CD4-positive, alpha-beta T cell (primary cell): ENCODE measurements around the gene TPPP. TPM values are rescaled to one million over a fixed set of nuclear protein-coding genes. Genes with fewer than 3 reads are reported as not detected.

Experiments
- ATAC-seq: fragments of 200-7000 bp; cut with Tn5 transposase; one replicate; pipeline ENCODE4 v1.10.0; 2022; ENCODE audit warnings: mild to moderate bottlenecking; ENCODE audit not compliant: poor library complexity
- CTCF ChIA-PET: fragments of 350-600 bp; sonication (Branson Sonifier 250); formaldehyde crosslinking; loops from one replicate; lab custom pipeline; 2021; ENCODE audit warnings: antibody characterized with exemption, inconsistent platforms; lab: Charles Lee
- POLR2A ChIA-PET: fragments of 350-600 bp; sonication (Branson Sonifier 250); formaldehyde crosslinking; loops from one replicate; lab custom pipeline; 2021; ENCODE audit warnings: antibody characterized with exemption, inconsistent platforms; lab: Charles Lee
- DNase-seq, 14 experiments: peaks; one replicate each; pipeline ENCODE4 v3.0.0-alpha.2; 2013 to 2020; ENCODE audit warnings: mixed read lengths in 2 of 14
- H3K27ac ChIP-seq, 2 donors: one replicate each; pipeline versions ENCODE4 v1.5.1 to v1.7.0; 2013; ENCODE audit warnings: low read length in 2 of 2, low read depth in 1 of 2, mild to moderate bottlenecking in 1 of 2
- H3K27me3 ChIP-seq, 2 experiments: 1 replicate in 1 of 2; 2 replicates in 1 of 2; pipeline versions ENCODE4 v1.6.1 to v1.7.0; 2013; ENCODE audit warnings: low read length in 2 of 2, control low read depth in 1 of 2, mild to moderate bottlenecking in 1 of 2, moderate library complexity in 1 of 2; ENCODE audit not compliant: insufficient read depth in 2 of 2, control insufficient read depth in 1 of 2
- H3K36me3 ChIP-seq: one replicate; pipeline ENCODE4 v1.6.1; 2013; ENCODE audit warnings: low read length, control low read depth; ENCODE audit not compliant: insufficient read depth
- H3K4me1 ChIP-seq: one replicate; pipeline ENCODE4 v1.6.1; 2013; ENCODE audit warnings: low read length, control low read depth; ENCODE audit not compliant: insufficient read depth
- H3K4me3 ChIP-seq: one replicate; pipeline ENCODE4 v1.5.1; 2013; ENCODE audit warnings: mild to moderate bottlenecking, low read length, moderate library complexity
- H3K9me3 ChIP-seq, 2 experiments: 1 replicate in 1 of 2; 2 replicates in 1 of 2; pipeline versions ENCODE4 v1.6.1 to v1.7.0; 2013; ENCODE audit warnings: low read length in 2 of 2, mild to moderate bottlenecking in 2 of 2, control low read depth in 1 of 2, moderate library complexity in 1 of 2; ENCODE audit not compliant: control insufficient read depth in 1 of 2, insufficient read depth in 1 of 2
- H3K27ac Mint-ChIP-seq: one replicate; pipeline ENCODE4 v1.8.0; 2020; ENCODE audit warnings: mixed read lengths
- H3K27me3 Mint-ChIP-seq: one replicate; pipeline ENCODE4 v1.8.0; 2021; ENCODE audit warnings: mixed read lengths
- H3K36me3 Mint-ChIP-seq: one replicate; pipeline ENCODE4 v1.8.0; 2021; ENCODE audit warnings: low read depth, mixed read lengths
- H3K4me1 Mint-ChIP-seq: one replicate; pipeline ENCODE4 v1.8.0; 2021; ENCODE audit warnings: low read depth, mixed read lengths
- H3K4me3 Mint-ChIP-seq: one replicate; pipeline ENCODE4 v1.8.0; 2020; ENCODE audit warnings: mild to moderate bottlenecking, mixed read lengths
- H3K9me3 Mint-ChIP-seq: one replicate; pipeline ENCODE4 v1.8.0; 2020; ENCODE audit warnings: mixed read lengths
- intact Hi-C, 2 experiments: fragments of 100-400 bp; cut with DNase I in 1 of 2; cut with micrococcal nuclease in 1 of 2; formaldehyde crosslinking; loops; one replicate each; pipeline versions ENCODE4 v1.15.1 to v1.9.0; 2023 to 2025; cut with DNase I, micrococcal nuclease
- total RNA-seq, 174 experiments: library from RNA in 2 of 174; stranded (reverse) in 2 of 174; gene quantifications; one replicate each; pipeline ENCODE4 v1.2.3 and lab custom pipeline; 2021 to 2026
- TF ChIP-seq, protein P1 (sequence below): fragments of 200-600 bp; IDR thresholded peaks from one replicate; pipeline ENCODE4 v1.8.0; 2022; ENCODE audit warnings: antibody characterized with exemption, mild to moderate bottlenecking

The TPPP gene
- total RNA-seq, 2 experiments from 2014 or later = 8.2 to 8.5 TPM

DNA sequence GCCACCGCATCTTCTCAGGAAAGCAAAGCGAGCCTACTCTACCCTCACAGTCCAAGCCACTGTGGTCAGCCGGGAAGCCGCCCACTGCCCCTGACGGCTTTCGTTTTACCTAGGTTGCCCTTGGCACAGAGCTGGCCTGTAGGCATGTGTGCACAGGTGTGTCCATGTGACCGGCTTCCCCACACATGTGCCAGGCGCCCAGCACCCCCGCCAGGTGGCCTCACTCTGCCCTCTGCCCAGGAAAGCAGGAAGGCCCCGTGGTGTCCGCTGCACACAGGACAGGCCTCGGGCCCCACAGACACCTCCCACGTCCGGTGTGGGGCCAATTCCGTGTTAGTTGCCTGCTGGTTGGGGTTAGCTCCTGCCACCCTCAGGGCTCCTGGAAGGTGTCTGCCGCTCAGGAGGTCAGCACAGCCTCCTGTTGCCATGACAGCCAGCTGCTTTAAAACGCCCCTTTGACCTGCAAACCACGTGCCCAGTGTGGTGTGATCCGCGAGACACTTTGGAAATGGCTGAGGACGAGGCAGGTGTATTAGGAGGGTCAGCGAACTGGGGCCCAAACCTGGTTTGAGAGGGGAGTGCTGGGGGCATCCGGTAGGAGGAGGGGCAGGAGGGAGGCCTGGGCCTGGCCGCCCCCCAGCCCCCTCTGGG is 28.7 kb downstream of the TPPP start:
- ATAC-seq (no peak), DNase-seq (no peak)
- no peak overlapping the region for H3K4me3 ChIP-seq
- intact Hi-C loops = no loop called here
- no peaks in the 10 kb centered on the region for H3K27me3 ChIP-seq
- Mint-ChIP-seq H3K4me3 (no peak overlapping the region), H3K9me3 (no peaks in the 10 kb centered on the region), H3K4me1 (no peaks in the 10 kb centered on the region), H3K27ac (no peak overlapping the region), H3K36me3 (peaks cover 41% of the 10 kb centered on the region), H3K27me3 (no peaks in the 10 kb centered on the region)
- TF ChIP-seq, protein P1, sequence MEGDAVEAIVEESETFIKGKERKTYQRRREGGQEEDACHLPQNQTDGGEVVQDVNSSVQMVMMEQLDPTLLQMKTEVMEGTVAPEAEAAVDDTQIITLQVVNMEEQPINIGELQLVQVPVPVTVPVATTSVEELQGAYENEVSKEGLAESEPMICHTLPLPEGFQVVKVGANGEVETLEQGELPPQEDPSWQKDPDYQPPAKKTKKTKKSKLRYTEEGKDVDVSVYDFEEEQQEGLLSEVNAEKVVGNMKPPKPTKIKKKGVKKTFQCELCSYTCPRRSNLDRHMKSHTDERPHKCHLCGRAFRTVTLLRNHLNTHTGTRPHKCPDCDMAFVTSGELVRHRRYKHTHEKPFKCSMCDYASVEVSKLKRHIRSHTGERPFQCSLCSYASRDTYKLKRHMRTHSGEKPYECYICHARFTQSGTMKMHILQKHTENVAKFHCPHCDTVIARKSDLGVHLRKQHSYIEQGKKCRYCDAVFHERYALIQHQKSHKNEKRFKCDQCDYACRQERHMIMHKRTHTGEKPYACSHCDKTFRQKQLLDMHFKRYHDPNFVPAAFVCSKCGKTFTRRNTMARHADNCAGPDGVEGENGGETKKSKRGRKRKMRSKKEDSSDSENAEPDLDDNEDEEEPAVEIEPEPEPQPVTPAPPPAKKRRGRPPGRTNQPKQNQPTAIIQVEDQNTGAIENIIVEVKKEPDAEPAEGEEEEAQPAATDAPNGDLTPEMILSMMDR = no peak
- H3K36me3 ChIP-seq = peaks cover 13% of the 10 kb centered on the region
- CTCF ChIA-PET = no interaction called here
- H3K9me3 ChIP-seq = peaks cover 0 to 16% of the 10 kb centered on the region in 2 experiments
- no peak overlapping the region for H3K27ac ChIP-seq
- peaks cover 4% of the 10 kb centered on the region for H3K4me1 ChIP-seq
- POLR2A ChIA-PET = no interaction called here

DNA sequence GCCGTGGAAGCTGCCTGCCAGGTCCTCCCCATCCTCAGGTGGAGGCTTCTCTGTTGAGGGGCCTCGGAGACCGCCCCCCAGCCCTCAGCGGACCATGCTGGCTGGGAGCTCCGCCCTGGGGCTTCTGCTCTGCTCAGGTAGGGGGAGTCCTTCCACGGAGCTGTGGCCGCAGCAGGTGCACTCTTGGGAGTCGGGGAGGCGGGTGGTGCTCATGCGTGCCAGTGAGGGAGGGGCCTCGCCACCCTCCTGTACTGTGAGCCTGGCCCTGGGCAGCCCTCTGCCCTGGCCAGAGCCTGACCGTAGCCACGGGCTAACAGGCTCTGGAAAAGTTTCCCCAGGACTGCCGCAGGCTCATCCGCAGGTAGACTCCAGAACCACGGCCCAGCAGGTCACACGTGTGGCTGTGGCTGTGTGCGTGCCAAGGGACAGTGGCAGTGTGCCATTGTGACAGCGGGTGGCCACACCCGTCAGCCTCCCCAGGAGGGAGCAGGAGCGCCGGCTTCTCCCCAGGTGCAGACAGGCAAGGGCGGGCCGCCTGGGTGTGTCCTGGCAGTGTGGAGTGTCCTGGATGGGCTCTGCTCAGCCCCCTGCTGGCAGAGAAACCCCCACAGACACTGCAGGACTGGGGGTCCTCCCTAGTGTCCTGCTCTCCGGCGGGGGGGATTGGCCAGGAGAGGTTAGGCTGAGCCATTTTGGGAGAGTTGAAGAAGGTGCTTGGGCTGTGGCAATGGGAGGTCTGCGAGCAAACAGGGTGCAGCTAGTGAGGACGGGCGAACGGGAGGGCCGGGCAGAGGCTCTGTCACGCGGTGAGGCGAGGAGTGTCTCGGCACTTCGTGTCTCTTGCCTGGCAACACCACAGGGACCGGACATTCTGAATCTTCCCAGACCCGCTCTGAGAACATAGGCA is 29.5 kb downstream of the TPPP start:
- intact Hi-C loops = no loop called here
- POLR2A ChIA-PET = no interaction called here
- Histone ChIP-seq H3K9me3 (peaks cover 0 to 16% of the 10 kb centered on the region in 2 experiments), H3K4me3 (no peak overlapping the region), H3K27me3 (no peaks in the 10 kb centered on the region), H3K27ac (no peak overlapping the region), H3K36me3 (peaks cover 13% of the 10 kb centered on the region), H3K4me1 (no peaks in the 10 kb centered on the region)
- no peak overlapping the region for H3K27ac Mint-ChIP-seq
- no peaks in the 10 kb centered on the region for H3K4me1 Mint-ChIP-seq
- no peaks in the 10 kb centered on the region for H3K9me3 Mint-ChIP-seq
- CTCF ChIA-PET = no interaction called here
- H3K36me3 Mint-ChIP-seq = peaks cover 49% of the 10 kb centered on the region
- no peak for ATAC-seq
- DNase-seq = no peak
- no peaks in the 10 kb centered on the region for H3K27me3 Mint-ChIP-seq
- no peak overlapping the region for H3K4me3 Mint-ChIP-seq
- TF ChIP-seq, protein P1 = no peak

DNA sequence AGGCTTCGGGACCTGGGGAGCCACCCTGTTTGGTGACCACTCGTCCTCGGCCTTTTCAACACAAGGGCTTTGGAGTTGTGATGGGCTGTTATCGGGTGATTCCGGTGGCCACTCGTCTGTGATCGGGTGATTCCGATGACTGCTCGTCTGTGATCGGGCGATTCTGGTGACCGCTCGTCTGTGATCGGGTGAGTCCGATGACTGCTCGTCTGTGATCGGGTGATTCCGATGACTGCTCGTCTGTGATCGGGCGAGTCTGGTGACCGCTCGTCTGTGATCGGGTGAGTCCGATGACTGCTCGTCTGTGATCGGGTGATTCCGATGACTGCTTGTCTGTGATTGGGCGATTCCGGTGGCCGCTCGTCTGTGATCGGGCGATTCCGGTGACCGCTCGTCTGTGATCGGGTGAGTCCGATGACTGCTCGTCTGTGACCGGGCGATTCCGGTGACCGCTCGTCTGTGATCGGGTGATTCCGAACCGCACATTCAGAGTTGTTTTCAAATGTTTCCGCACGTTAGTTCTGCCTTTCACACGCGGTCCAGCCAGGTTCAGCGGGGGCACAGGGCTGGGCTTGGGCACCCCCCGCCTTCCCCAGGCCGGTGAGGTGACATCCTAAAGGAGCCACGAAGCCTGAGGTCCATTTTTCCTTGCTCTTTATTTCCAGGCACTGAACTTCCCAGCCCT is 30.3 kb downstream of the TPPP start:
- no peaks in the 10 kb centered on the region for H3K4me1 ChIP-seq
- H3K27me3 ChIP-seq = no peaks in the 10 kb centered on the region
- no peak overlapping the region for H3K27ac Mint-ChIP-seq
- H3K4me3 ChIP-seq = no peak overlapping the region
- peaks cover 0 to 16% of the 10 kb centered on the region in 2 experiments for H3K9me3 ChIP-seq
- no peak for DNase-seq
- no peak overlapping the region for H3K27ac ChIP-seq
- peaks cover 13% of the 10 kb centered on the region for H3K36me3 ChIP-seq
- intact Hi-C loops = no loop called here
- no peak for ATAC-seq
- TF ChIP-seq, protein P1 = no peak
- no peaks in the 10 kb centered on the region for H3K27me3 Mint-ChIP-seq
- peaks cover 54% of the 10 kb centered on the region for H3K36me3 Mint-ChIP-seq
- H3K4me1 Mint-ChIP-seq = no peaks in the 10 kb centered on the region
- H3K9me3 Mint-ChIP-seq = no peaks in the 10 kb centered on the region
- ChIA-PET POLR2A (no interaction called here), CTCF (no interaction called here)
- H3K4me3 Mint-ChIP-seq = no peak overlapping the region
